Nephron progenitor cell (in vitro differentiated cells): ENCODE measurements around the gene LCE3C.

Experiments used
- DNase-seq: peaks from one replicate; pipeline ENCODE4 v3.0.0; 2021
- H3K27ac Mint-ChIP-seq: 2 replicates; pipeline ENCODE4 v1.8.0; 2021; ENCODE audit warnings: mild to moderate bottlenecking, moderate library complexity, mixed read lengths
- H3K27me3 Mint-ChIP-seq: 2 replicates; pipeline ENCODE4 v1.8.0; 2021; ENCODE audit warnings: mild to moderate bottlenecking, low read depth, mixed read lengths; ENCODE audit not compliant: poor library complexity
- H3K36me3 Mint-ChIP-seq: 2 replicates; pipeline ENCODE4 v1.8.0; 2021; ENCODE audit warnings: low read depth, mixed read lengths
- H3K4me1 Mint-ChIP-seq: 2 replicates; pipeline ENCODE4 v1.8.0; 2021; ENCODE audit warnings: mixed read lengths
- H3K4me3 Mint-ChIP-seq: 2 replicates; pipeline ENCODE4 v1.8.0; 2021; ENCODE audit warnings: mild to moderate bottlenecking, moderate library complexity, mixed read lengths
- H3K9me3 Mint-ChIP-seq: 2 replicates; pipeline ENCODE4 v1.8.0; 2021; ENCODE audit warnings: mild to moderate bottlenecking, moderate library complexity, mixed read lengths
- TF ChIP-seq, protein P1 (sequence below): fragments of 200-600 bp; sonication (generic); IDR thresholded peaks from 2 replicates; pipeline ENCODE4 v1.5.0; 2021; ENCODE audit warnings: antibody characterized with exemption

LCE3C gene

DNA sequence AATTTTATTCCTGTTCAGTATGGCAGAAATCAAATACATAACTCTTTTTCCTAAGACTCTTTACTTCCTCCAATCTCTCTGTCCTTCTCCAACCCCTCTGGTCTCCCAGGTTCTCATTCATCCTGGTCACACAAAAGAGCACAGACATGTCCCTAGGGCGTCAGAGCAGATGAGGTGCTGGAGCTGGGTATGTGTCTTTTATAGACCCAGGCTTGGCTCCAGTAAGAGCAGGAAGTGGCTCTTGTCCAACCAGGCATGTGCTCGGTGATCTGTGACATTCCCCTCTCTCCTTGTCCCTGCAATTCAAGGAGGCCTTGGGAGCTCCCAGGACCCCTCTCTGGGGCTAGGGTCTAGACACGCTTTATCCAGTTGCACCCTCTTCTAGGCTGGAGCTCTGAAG, 45.1 kb downstream of the LCE3C start:
- peaks cover 84% of the 10 kb centered on the region for H3K9me3 Mint-ChIP-seq
- no peaks in the 10 kb centered on the region for H3K4me1 Mint-ChIP-seq
- H3K4me3 Mint-ChIP-seq, result no peak overlapping the region
- H3K27ac Mint-ChIP-seq, result no peak overlapping the region
- H3K36me3 Mint-ChIP-seq, result no peaks in the 10 kb centered on the region
- H3K27me3 Mint-ChIP-seq, result no peaks in the 10 kb centered on the region
- TF ChIP-seq, protein P1, sequence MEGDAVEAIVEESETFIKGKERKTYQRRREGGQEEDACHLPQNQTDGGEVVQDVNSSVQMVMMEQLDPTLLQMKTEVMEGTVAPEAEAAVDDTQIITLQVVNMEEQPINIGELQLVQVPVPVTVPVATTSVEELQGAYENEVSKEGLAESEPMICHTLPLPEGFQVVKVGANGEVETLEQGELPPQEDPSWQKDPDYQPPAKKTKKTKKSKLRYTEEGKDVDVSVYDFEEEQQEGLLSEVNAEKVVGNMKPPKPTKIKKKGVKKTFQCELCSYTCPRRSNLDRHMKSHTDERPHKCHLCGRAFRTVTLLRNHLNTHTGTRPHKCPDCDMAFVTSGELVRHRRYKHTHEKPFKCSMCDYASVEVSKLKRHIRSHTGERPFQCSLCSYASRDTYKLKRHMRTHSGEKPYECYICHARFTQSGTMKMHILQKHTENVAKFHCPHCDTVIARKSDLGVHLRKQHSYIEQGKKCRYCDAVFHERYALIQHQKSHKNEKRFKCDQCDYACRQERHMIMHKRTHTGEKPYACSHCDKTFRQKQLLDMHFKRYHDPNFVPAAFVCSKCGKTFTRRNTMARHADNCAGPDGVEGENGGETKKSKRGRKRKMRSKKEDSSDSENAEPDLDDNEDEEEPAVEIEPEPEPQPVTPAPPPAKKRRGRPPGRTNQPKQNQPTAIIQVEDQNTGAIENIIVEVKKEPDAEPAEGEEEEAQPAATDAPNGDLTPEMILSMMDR, result no peak
- DNase-seq, result no peak

DNA sequence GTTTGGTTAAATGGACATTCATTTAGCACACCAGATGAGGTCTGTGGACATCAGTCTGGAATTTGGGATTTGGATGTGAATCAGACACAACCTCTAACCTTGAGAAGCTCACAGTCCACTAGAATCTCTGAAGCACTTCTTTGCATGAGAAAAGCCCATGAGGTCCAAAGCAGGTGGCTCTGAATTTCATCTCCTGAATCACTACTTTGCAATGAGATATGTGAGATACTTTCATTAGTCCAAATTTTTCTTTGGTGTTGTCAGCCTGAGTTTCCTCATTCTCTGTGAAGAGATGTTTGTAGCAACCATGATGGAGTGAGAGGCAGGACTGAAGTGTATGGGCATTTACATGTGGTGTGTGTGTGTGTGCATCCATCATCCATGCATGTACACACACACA, 46.6 kb downstream of the LCE3C start:
- Mint-ChIP-seq H3K36me3 (no peaks in the 10 kb centered on the region), H3K4me1 (no peaks in the 10 kb centered on the region), H3K27ac (no peak overlapping the region), H3K27me3 (no peaks in the 10 kb centered on the region), H3K4me3 (no peak overlapping the region), H3K9me3 (peaks cover 87% of the 10 kb centered on the region)
- DNase-seq, result no peak
- TF ChIP-seq, protein P1, result no peak
